HepG2 (cell line): ENCODE measurements around the gene PLXNB2. TPM values are rescaled to one million over a fixed set of nuclear protein-coding genes. Genes with fewer than 3 reads are reported as not detected.

ENCODE experiments used
- LCORL ChIP-seq, 2 experiments: fragments of 450-650 bp in 1 of 2; sonication (generic) in 1 of 2; formaldehyde crosslinking in 1 of 2; IDR thresholded peaks; 2 replicates each; pipeline versions ENCODE4 v1.5.0 to v1.6.1; 2017 to 2020; ENCODE audit warnings: antibody characterized with exemption in 1 of 2, missing genetic modification reagents in 1 of 2
- PRMT3 ChIP-seq: sonication (generic); formaldehyde crosslinking; IDR thresholded peaks from 2 replicates; pipeline ENCODE4 v1.8.1; 2022; ENCODE audit warnings: low read depth, mild to moderate bottlenecking, moderate library complexity, missing genetic modification reagents, borderline replicate concordance
- XBP1 ChIP-seq: sonication (generic); formaldehyde crosslinking; IDR thresholded peaks from 2 replicates; pipeline ENCODE4 v1.5.0; 2020; ENCODE audit warnings: missing genetic modification reagents
- ZBTB7B ChIP-seq: sonication (generic); formaldehyde crosslinking; IDR thresholded peaks from 2 replicates; pipeline ENCODE4 v1.4.0; 2020; ENCODE audit warnings: missing genetic modification reagents
- ZNF234 ChIP-seq: sonication (generic); formaldehyde crosslinking; conservative IDR thresholded peaks from 2 replicates; pipeline ENCODE4 v1.5.1; 2020; ENCODE audit warnings: mild to moderate bottlenecking, missing genetic modification reagents
- ZNF354B ChIP-seq: sonication (generic); formaldehyde crosslinking; IDR thresholded peaks from 2 replicates; pipeline ENCODE4 v1.8.0; 2022; ENCODE audit warnings: mild to moderate bottlenecking, missing genetic modification reagents
- ZNF460 ChIP-seq: sonication (generic); formaldehyde crosslinking; IDR thresholded peaks from 2 replicates; pipeline ENCODE4 v1.5.1; 2020; ENCODE audit warnings: missing genetic modification reagents, mild to moderate bottlenecking, borderline replicate concordance
- ZNF558 ChIP-seq: sonication (generic); formaldehyde crosslinking; IDR thresholded peaks from 2 replicates; pipeline ENCODE4 v1.9.0; 2022; ENCODE audit warnings: mild to moderate bottlenecking, missing genetic modification reagents, borderline replicate concordance
- ZSCAN21 ChIP-seq: sonication (generic); formaldehyde crosslinking; IDR thresholded peaks from 2 replicates; pipeline ENCODE4 v1.8.0; 2022; ENCODE audit warnings: mild to moderate bottlenecking, missing genetic modification reagents, moderate library complexity, borderline replicate concordance
- polyA plus RNA-seq, 8 experiments: library from polyadenylated mRNA; depleted of rRNA in 3 of 8; stranded (reverse) in 7 of 8; unstranded in 1 of 8; fragments of >200 nt; fragmentation: Illumina TruSeq in 4 of 8; extraction: Trizol in 4 of 8; gene quantifications; 2 replicates each; pipeline versions ENCODE4 v1.2.1 to v1.2.3, GENCODE V29; 2011 to 2016; ENCODE audit warnings: low read depth in 4 of 8, missing spikeins in 1 of 8, mixed read lengths in 1 of 8; ENCODE audit not compliant: insufficient read depth in 1 of 8
- total RNA-seq, 5 experiments: library from RNA; depleted of rRNA; stranded (reverse); fragments of >200 nt; fragmentation: Illumina TruSeq; extraction: Trizol; gene quantifications; 2 replicates each; pipeline ENCODE4 v1.2.3, GENCODE V29; 2016; ENCODE audit warnings: low read depth in 1 of 5
- TF ChIP-seq, protein P1 (sequence below): sonication (generic); formaldehyde crosslinking; IDR thresholded peaks from 2 replicates; pipeline ENCODE4 v1.5.1; 2020; ENCODE audit warnings: mild to moderate bottlenecking, missing genetic modification reagents, borderline replicate concordance
- TF ChIP-seq, protein P2 (sequence below): sonication (generic); formaldehyde crosslinking; IDR thresholded peaks from 2 replicates; pipeline ENCODE4 v1.9.0; 2021; ENCODE audit warnings: missing genetic modification reagents, borderline replicate concordance
- TF ChIP-seq, protein P3 (sequence below): IDR thresholded peaks from 2 replicates; pipeline ENCODE4 v1.6.1; 2016; ENCODE audit warnings: missing compliant biosample characterization, missing genetic modification reagents, borderline replicate concordance
- TF ChIP-seq, protein P4 (sequence below): IDR thresholded peaks from 2 replicates; pipeline ENCODE4 v1.6.1; 2016; ENCODE audit warnings: control low read depth
- TF ChIP-seq, protein P5 (sequence below): IDR thresholded peaks from 2 replicates; pipeline ENCODE4 v1.6.1; 2016; ENCODE audit warnings: low read depth
- TF ChIP-seq, protein P6 (sequence below): sonication (generic); formaldehyde crosslinking; IDR thresholded peaks from 2 replicates; pipeline ENCODE4 v1.8.1; 2022; ENCODE audit warnings: mild to moderate bottlenecking, missing genetic modification reagents
- TF ChIP-seq, protein P7 (sequence below): IDR thresholded peaks from 2 replicates; pipeline ENCODE4 v1.6.1; 2016

Gene PLXNB2
- total and polyA plus RNA-seq, 2 of the 13 experiments (the other 11 are each of a cell fraction or from before 2014, with no cell fraction given), result 32.6 to 68.9 TPM

DNA sequence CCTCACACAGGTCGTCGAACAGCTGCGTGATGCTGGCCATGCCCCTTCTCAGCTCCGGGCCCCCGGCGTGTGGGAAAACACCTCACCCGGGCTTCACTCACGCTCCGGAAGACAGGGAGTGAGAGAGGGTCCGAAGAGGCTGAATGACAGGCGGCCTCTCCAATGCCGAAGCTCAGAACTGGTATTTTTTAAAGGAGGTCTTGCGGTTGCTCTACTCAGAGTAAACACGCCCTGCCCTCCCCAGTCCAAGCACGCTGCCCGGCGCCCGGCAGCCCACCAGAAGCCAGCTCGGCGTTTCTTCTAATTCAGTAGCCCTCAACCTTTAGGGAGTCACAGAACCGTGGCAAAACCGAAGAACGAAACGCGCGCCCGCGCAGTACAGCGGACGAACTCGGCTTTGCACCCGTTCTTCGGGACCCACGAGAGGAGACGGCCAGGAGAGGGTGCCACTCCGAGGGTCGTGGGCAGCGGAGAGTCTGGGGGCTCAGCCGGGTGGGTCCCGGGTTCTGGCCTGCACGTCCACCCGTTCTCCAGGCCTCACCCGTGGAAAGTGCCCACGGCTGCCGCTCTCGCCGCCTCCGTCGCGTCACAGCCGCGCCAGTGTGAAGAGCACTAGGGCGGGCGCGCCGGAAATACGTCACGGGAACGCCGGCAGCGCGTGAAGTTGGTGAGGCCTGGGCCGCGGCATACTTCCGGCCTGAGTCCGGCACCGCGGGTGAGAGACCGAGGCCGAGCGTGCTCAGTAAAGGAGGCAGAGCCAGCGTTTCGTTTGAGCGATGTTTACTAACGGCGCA is 62.8 kb downstream of the PLXNB2 start, which contains the start of gene TUBGCP6 (continued):
- TF ChIP-seq, protein P1, sequence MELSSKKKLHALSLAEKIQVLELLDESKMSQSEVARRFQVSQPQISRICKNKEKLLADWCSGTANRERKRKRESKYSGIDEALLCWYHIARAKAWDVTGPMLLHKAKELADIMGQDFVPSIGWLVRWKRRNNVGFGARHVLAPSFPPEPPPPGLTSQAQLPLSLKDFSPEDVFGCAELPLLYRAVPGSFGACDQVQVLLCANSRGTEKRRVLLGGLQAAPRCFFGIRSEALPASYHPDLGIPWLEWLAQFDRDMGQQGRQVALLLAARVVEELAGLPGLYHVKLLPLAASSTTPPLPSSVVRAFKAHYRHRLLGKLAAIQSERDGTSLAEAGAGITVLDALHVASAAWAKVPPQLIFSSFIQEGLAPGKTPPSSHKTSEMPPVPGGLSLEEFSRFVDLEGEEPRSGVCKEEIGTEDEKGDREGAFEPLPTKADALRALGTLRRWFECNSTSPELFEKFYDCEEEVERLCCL (CRISPR knock-in tag), result peak; percentile 58; the same call in 1 of the 2 replicates
- TF ChIP-seq ZNF558 (CRISPR knock-in tag) (no peak), LCORL (IDR thresholded peaks at IDR 0.05) (no peak), LCORL (CRISPR knock-in tag; IDR thresholded peaks at IDR 0.05) (peak; percentile 50; the same call in 1 of the 2 replicates), ZNF234 (no peak; the same call in 1 of the 2 replicates), ZNF460 (CRISPR knock-in tag) (no peak), ZNF354B (CRISPR knock-in tag) (no peak), ZSCAN21 (peak; percentile 88), PRMT3 (CRISPR knock-in tag) (0 out of 2 replicates have a peak, but pooled peaks have one; percentile 43), ZBTB7B (CRISPR knock-in tag) (no peak), XBP1 (no peak)
- TF ChIP-seq, protein P2, sequence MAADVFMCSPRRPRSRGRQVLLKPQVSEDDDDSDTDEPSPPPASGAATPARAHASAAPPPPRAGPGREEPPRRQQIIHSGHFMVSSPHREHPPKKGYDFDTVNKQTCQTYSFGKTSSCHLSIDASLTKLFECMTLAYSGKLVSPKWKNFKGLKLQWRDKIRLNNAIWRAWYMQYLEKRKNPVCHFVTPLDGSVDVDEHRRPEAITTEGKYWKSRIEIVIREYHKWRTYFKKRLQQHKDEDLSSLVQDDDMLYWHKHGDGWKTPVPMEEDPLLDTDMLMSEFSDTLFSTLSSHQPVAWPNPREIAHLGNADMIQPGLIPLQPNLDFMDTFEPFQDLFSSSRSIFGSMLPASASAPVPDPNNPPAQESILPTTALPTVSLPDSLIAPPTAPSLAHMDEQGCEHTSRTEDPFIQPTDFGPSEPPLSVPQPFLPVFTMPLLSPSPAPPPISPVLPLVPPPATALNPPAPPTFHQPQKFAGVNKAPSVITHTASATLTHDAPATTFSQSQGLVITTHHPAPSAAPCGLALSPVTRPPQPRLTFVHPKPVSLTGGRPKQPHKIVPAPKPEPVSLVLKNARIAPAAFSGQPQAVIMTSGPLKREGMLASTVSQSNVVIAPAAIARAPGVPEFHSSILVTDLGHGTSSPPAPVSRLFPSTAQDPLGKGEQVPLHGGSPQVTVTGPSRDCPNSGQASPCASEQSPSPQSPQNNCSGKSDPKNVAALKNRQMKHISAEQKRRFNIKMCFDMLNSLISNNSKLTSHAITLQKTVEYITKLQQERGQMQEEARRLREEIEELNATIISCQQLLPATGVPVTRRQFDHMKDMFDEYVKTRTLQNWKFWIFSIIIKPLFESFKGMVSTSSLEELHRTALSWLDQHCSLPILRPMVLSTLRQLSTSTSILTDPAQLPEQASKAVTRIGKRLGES (CRISPR knock-in tag), result peak; percentile 59; the same call in 1 of the 2 replicates
- TF ChIP-seq, protein P3, sequence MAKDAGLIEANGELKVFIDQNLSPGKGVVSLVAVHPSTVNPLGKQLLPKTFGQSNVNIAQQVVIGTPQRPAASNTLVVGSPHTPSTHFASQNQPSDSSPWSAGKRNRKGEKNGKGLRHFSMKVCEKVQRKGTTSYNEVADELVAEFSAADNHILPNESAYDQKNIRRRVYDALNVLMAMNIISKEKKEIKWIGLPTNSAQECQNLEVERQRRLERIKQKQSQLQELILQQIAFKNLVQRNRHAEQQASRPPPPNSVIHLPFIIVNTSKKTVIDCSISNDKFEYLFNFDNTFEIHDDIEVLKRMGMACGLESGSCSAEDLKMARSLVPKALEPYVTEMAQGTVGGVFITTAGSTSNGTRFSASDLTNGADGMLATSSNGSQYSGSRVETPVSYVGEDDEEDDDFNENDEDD (CRISPR knock-in tag), result peak; percentile 83
- TF ChIP-seq, protein P4, sequence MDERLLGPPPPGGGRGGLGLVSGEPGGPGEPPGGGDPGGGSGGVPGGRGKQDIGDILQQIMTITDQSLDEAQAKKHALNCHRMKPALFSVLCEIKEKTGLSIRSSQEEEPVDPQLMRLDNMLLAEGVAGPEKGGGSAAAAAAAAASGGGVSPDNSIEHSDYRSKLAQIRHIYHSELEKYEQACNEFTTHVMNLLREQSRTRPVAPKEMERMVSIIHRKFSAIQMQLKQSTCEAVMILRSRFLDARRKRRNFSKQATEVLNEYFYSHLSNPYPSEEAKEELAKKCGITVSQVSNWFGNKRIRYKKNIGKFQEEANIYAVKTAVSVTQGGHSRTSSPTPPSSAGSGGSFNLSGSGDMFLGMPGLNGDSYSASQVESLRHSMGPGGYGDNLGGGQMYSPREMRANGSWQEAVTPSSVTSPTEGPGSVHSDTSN (CRISPR knock-in tag), result peak; percentile 81
- TF ChIP-seq, protein P5, sequence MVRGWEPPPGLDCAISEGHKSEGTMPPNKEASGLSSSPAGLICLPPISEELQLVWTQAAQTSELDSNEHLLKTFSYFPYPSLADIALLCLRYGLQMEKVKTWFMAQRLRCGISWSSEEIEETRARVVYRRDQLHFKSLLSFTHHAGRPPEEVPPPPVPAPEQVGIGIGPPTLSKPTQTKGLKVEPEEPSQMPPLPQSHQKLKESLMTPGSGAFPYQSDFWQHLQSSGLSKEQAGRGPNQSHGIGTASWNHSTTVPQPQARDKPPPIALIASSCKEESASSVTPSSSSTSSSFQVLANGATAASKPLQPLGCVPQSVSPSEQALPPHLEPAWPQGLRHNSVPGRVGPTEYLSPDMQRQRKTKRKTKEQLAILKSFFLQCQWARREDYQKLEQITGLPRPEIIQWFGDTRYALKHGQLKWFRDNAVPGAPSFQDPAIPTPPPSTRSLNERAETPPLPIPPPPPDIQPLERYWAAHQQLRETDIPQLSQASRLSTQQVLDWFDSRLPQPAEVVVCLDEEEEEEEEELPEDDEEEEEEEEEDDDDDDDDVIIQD, result no peak; the same call in 1 of the 2 replicates
- TF ChIP-seq, protein P6, sequence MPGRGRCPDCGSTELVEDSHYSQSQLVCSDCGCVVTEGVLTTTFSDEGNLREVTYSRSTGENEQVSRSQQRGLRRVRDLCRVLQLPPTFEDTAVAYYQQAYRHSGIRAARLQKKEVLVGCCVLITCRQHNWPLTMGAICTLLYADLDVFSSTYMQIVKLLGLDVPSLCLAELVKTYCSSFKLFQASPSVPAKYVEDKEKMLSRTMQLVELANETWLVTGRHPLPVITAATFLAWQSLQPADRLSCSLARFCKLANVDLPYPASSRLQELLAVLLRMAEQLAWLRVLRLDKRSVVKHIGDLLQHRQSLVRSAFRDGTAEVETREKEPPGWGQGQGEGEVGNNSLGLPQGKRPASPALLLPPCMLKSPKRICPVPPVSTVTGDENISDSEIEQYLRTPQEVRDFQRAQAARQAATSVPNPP (CRISPR knock-in tag), result no peak
- TF ChIP-seq, protein P7, sequence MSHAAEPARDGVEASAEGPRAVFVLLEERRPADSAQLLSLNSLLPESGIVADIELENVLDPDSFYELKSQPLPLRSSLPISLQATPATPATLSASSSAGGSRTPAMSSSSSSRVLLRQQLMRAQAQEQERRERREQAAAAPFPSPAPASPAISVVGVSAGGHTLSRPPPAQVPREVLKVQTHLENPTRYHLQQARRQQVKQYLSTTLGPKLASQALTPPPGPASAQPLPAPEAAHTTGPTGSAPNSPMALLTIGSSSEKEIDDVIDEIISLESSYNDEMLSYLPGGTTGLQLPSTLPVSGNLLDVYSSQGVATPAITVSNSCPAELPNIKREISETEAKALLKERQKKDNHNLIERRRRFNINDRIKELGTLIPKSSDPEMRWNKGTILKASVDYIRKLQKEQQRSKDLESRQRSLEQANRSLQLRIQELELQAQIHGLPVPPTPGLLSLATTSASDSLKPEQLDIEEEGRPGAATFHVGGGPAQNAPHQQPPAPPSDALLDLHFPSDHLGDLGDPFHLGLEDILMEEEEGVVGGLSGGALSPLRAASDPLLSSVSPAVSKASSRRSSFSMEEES (CRISPR knock-in tag), result peak; percentile 77
